AG04449 (cell line): ENCODE data around the gene POLE2.

ENCODE experiments used
- CTCF ChIA-PET: fragments of 350-600 bp; formaldehyde crosslinking; extraction: SDS; loops from one replicate; lab custom pipeline; 2021; ENCODE audit warnings: antibody characterized with exemption; lab: Yijun Ruan, JAX
- POLR2A ChIA-PET: fragments of 400-600, 350-600 bp; formaldehyde crosslinking; extraction: SDS; loops from one replicate; lab custom pipeline; 2020; ENCODE audit warnings: antibody characterized with exemption, inconsistent platforms; lab: Yijun Ruan, JAX
- DNase-seq: peaks from one replicate; pipeline ENCODE4 v3.0.0-alpha.2; 2010; ENCODE audit warnings: low read depth, low spot score
- H3K4me3 ChIP-seq: 2 replicates; pipeline ENCODE4 v1.5.1; 2011; ENCODE audit warnings: low read depth, mild to moderate bottlenecking, control low read depth, low read length
- CTCF ChIP-seq: IDR thresholded peaks from one replicate; pipeline ENCODE4 v1.5.1; 2011; ENCODE audit warnings: mild to moderate bottlenecking, moderate library complexity, low read length, control low read depth, inconsistent platforms; ENCODE audit not compliant: insufficient read depth; ENCODE audit errors: missing control alignments

Gene POLE2

GRCh38 chr14:49623941-49624839, 63.8 kb downstream of the POLE2 start:
- TF ChIP-seq CTCF, result no peak
- CTCF ChIA-PET, result interaction anchor here (1.6 to 6.6 kb wide), 4 partner anchors 8 to 163 kb away, joined by 3 to 44 read pairs (median 18); partner anchors contain the start of genes DNAAF2 and RPS29
- DNase-seq, result no peak
- H3K4me3 ChIP-seq, result no peak overlapping the region
- POLR2A ChIA-PET, result interaction anchor here (0.6 to 0.9 kb wide), 2 partner anchors 10 to 19 kb away, joined by 3 read pairs; no protein-coding TSS in a partner anchor

- peak overlapping the region; percentile 2; the same call in 1 of the 2 replicates for H3K4me3 ChIP-seq
- DNase-seq, result no peak
- CTCF ChIA-PET, result interaction anchor here (2.0 to 6.6 kb wide), 3 partner anchors 9 to 37 kb away, joined by 7 to 44 read pairs (median 30); partner anchors contain the start of genes DNAAF2 and RPS29
- POLR2A ChIA-PET, result interaction anchor here (0.6 kb wide), 1 partner anchor 18 kb away, joined by 3 read pairs; no protein-coding TSS in a partner anchor
- no peak for TF ChIP-seq CTCF
These were observed 64.6 kb downstream of the POLE2 start for GRCh38 chr14:49623387-49623786.

- DNase-seq, result no peak
- H3K4me3 ChIP-seq, result peak overlapping the region; percentile 93
- CTCF ChIA-PET, result interaction anchor here (0.7 to 6.6 kb wide), 6 partner anchors 10 to 230 kb away, joined by 3 to 44 read pairs (median 6); partner anchors contain the start of genes DNAAF2, NEMF and RPS29
- POLR2A ChIA-PET, result no interaction called here
- TF ChIP-seq CTCF, result no peak
These were observed 65.9 kb downstream of the POLE2 start for GRCh38 chr14:49622022-49622607.

GRCh38 chr14:49621114-49621881, 66.7 kb downstream of the POLE2 start:
- ChIA-PET CTCF (interaction anchor here (0.7 to 6.6 kb wide), 8 partner anchors 9 to 241 kb away, joined by 3 to 44 read pairs (median 4); partner anchors contain the start of genes DNAAF2, NEMF and RPS29), POLR2A (interaction anchor here (1.4 to 2.4 kb wide), 7 partner anchors 9 to 147 kb away, joined by 4 to 23 read pairs (median 11); partner anchors contain the start of genes DNAAF2, KLHDC2, LRR1 and RPS29)
- no peak for DNase-seq
- no peak for TF ChIP-seq CTCF
- peak overlapping the region; percentile 93 for H3K4me3 ChIP-seq

- TF ChIP-seq CTCF, result peak; percentile 42
- ChIA-PET POLR2A (interaction anchor here (0.7 to 2.4 kb wide), 11 partner anchors 8 to 158 kb away, joined by 3 to 23 read pairs (median 5); partner anchors contain the start of genes DNAAF2, KLHDC2, LRR1 and RPS29), CTCF (interaction anchor here (1.2 to 6.6 kb wide), 6 partner anchors 9 to 242 kb away, joined by 3 to 44 read pairs (median 6); partner anchors contain the start of genes DNAAF2 and RPS29)
- H3K4me3 ChIP-seq, result peak within 1 kb of the TSS; percentile 93
- peak; percentile 93 for DNase-seq
These were observed 67.6 kb downstream of the POLE2 start, which contains the start of the genes MGAT2 and RPL36AL for GRCh38 chr14:49620182-49621113. MGAT2 (plus strand) TSS chr14:49620799; CDS start chr14:49621269, 470 bp downstream. RPL36AL (minus strand) TSS chr14:49620626; CDS start chr14:49619104, 1,522 bp downstream.
